Ammon's horn (tissue), 1 donor: ENCODE results near the gene KPNA6.
A peak's percentile ranks its signal among the peaks of the same experiment; 100 is the strongest.

Experiments used
- DNase-seq: peaks from one replicate; pipeline ENCODE4 v3.0.0-alpha.2; 2016; ENCODE audit warnings: low spot score

The KPNA6 gene

GRCh38 chr1:32187850-32188249 lies 80.0 kb downstream of the KPNA6 start:
- no peak for DNase-seq

GRCh38 chr1:32192220-32192948 lies 84.5 kb downstream of the KPNA6 start:
- DNase-seq = no peak

DNA sequence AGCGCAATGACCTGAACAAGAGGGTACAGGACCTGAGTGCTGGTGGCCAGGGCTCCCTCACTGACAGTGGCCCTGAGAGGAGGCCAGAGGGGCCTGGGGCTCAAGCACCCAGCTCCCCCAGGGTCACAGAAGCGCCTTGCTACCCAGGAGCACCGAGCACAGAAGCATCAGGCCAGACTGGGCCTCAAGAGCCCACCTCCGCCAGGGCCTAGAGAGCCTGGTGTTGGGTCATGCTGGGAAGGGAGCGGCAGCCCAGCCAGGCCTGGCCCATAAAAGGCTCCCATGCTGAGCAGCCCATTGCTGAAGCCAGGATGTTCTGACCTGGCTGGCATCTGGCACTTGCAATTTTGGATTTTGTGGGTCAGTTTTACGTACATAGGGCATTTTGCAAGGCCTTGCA lies 87.1 kb downstream of the KPNA6 start:
- DNase-seq = no peak

- no peak for DNase-seq
Measured at GRCh38 chr1:32195531-32195930, 87.7 kb downstream of the KPNA6 start.

GRCh38 chr1:32195972-32196823 lies 88.3 kb downstream of the KPNA6 start:
- DNase-seq = no peak

GRCh38 chr1:32197074-32197473 lies 89.2 kb downstream of the KPNA6 start:
- DNase-seq = no peak

DNA sequence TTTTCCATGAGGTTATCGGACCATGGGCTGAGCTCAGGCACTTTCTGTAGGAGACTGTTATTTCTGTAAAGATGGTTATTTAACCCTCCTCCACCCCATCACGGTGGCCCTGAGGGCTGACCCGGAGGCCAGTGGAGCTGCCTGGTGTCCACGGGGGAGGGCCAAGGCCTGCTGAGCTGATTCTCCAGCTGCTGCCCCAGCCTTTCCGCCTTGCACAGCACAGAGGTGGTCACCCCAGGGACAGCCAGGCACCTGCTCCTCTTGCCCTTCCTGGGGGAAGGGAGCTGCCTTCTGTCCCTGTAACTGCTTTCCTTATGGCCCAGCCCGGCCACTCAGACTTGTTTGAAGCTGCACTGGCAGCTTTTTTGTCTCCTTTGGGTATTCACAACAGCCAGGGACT lies 90.0 kb downstream of the KPNA6 start:
- DNase-seq = no peak

GRCh38 chr1:32198237-32199042 lies 90.6 kb downstream of the KPNA6 start:
- DNase-seq = no peak

- no peak for DNase-seq
Measured at GRCh38 chr1:32199043-32199716, 91.3 kb downstream of the KPNA6 start.

DNA sequence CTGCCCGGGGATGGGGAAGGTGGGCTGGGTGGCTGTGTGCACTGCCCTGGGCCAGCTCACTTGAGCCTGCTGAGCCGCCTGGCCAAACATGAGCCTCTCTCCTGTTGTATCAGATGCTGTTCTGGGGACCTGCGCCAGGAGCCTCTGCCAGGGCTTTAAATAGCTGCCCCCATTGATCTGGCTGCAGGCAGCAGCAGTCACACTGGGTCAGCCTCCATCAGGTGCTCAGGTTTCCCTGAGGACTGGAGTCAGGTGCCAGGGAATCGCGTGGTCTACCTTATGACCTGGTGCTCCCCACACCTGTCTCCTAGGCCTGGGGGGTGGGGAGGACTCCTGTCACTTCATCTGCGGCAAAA lies 91.8 kb downstream of the KPNA6 start:
- peak; percentile 49 for DNase-seq

DNA sequence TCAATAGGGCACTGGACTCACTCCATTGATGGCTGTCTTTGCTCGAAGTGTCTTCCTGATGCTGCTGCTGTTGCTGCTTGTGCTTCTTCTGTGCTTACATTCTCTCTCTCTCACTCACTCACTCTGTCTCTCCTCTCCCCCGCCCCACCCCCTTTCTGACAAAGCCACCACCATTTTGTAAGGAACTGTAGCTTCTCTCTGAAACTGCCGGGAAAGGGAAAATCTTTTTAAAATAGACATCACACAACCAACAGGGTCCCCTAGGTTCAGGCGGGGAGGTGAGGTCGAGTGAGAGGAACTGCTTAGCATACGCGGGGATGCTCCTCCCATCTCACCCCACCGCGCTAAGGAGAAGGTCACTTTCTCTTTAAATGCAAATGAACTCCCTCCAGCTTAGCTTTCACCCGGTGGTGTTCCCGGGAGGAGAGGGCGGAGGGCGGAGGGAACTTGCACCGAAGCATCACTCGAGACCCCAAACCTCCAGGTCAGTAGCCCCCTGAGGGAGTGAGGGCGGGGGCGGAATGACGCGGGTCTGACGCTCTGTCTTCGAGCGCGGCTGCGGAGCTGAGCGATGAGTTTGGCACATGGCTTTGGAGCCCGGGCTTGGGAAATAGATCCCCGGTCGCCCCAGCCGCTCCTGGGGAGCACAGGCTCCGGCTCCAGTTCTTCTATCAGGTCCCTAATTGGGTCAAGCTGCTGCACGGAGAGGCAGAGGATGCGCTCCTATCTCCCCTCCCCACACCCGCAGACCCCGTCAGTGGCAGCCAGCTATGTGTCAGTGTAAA lies 92.6 kb downstream of the KPNA6 start, which contains the start of gene CCDC28B:
Gene CCDC28B, plus strand, starts transcription at position 370 of the 785 bp plus-strand sequence. CDS start 1,341 bp downstream, outside the sequence.
- DNase-seq = peak; percentile 76

GRCh38 chr1:32201011-32201855 lies 93.4 kb downstream of the KPNA6 start:
- peak; percentile 54 for DNase-seq

DNA sequence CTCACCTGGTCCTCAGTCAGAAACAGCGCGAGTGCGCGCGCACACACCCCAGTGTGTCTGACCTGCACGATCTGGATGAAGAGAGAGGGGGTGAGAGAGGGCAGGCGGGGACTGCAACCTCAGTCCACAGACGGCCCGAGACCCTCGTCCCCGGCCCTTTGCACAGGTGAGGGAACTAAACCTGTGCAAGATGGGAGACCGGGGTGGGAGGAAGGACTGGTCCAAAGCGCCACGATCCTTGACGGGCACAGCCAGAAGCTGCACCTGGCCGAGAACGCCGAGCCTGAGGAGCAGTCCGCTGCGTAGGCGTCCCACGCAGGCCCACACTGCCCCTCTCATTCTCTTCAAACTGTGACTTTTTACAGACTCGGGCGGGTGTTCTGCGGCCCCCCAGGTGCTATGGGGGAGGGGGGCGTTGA lies 97.1 kb downstream of the KPNA6 start:
- DNase-seq = no peak

- DNase-seq = peak; percentile 93
Measured at GRCh38 chr1:32205401-32206370, 97.8 kb downstream of the KPNA6 start, which contains the start of gene IQCC. IQCC (plus strand) TSS chr1:32205671; CDS start chr1:32205682, 11 bp downstream.

GRCh38 chr1:32208469-32208868 lies 100.6 kb downstream of the KPNA6 start:
- DNase-seq = no peak

DNA sequence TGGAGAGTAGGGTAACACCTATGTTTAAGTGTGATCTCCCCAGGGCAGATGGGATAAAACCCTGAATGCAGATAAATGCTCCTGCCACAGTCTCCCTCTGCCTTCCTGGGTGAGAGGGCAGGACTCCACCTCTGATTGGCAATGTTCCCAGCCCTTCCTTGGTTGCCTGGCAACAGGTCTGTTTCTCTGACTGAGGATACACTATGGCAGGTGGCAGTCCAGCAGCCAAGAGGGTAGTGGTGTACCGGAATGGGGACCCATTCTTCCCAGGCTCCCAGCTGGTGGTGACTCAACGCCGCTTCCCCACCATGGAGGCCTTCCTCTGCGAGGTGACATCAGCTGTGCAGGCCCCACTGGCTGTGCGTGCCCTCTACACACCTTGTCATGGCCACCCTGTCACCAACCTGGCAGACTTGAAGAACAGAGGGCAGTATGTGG lies 101.1 kb downstream of the KPNA6 start, which contains the start of gene DCDC2B:
Gene DCDC2B, plus strand, starts transcription at position 199 of the 438 bp plus-strand sequence. Its CDS starts 5 bp downstream, at position 204.
- peak; percentile 36 for DNase-seq

DNA sequence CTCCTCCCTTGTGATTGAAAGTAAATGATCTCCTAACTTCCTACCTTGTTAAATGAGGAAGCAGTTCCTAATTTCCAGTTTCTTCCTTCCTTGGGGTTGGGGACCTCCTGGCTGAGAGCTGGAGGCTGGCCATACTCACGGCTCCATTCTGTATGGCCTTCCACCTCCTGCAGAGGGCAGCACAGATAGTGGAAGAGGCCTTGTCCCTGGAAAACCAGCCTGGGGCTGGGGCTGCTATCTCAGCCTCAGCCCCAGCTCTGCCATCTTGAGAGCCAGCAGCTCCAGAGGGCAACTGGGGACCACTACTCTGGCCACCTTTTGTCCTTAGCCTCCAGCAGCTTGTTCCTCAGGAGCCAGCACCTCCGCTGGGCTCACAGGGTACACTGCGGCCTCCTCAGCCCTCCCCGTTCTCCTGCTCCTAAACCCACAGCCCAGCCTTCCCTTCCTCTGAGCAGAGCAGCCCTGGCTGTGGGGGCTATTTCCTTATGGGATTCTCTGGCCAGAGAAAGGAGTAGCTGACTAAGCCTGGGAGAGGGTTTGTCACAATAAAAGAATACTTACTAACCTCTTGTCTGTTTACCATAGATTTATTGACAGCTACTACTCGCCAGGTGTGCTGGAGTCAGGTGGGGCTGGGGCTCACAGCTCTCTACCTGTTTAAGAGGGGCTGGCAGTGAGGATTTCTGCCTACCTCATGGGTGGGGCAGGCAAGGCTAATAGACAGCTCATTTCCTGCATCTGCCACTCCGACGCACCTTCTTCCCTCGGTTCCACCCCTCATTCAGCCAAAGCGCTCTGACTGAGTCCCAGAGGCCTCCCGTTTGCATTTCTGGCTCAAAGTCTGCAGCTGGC lies 108.0 kb downstream of the KPNA6 start:
- peak; percentile 73 for DNase-seq
